Medulla oblongata (tissue), 1 donor: Measurements from ENCODE around the gene MTHFD2L.
"Not testable (repeated sequence)": the region's sequence is repeated elsewhere in the genome, so short reads cannot be mapped to it uniquely, and the experiment has no call there.

ENCODE experiments used
- DNase-seq: peaks from one replicate; pipeline ENCODE4 v3.0.0-alpha.2; 2015; ENCODE audit errors: extremely low spot score

MTHFD2L gene

GRCh38 chr4:74157561-74158465 is at the start of gene MTHFD2L:
Gene MTHFD2L, plus strand, starts transcription at chr4:74158118. Its CDS starts 21 bp downstream, at chr4:74158139.
- DNase-seq = peak; percentile 95

- no peak for DNase-seq
Observed at GRCh38 chr4:74108457-74109115, 49.3 kb upstream of the MTHFD2L start.

GRCh38 chr4:74109116-74109869 is 48.6 kb upstream of the MTHFD2L start:
- DNase-seq = no peak

GRCh38 chr4:74109870-74110605 is 47.9 kb upstream of the MTHFD2L start:
- no peak for DNase-seq

- DNase-seq = no peak
Observed at GRCh38 chr4:74110670-74111069, 47.2 kb upstream of the MTHFD2L start.

GRCh38 chr4:74111306-74111975 is 46.5 kb upstream of the MTHFD2L start:
- DNase-seq = no peak

- DNase-seq = no peak
Observed at GRCh38 chr4:74111990-74112389, 45.9 kb upstream of the MTHFD2L start.

GRCh38 chr4:74112399-74113105 is 45.4 kb upstream of the MTHFD2L start:
- DNase-seq = no peak

- no peak for DNase-seq
Observed at GRCh38 chr4:74114234-74114633, 43.7 kb upstream of the MTHFD2L start.

GRCh38 chr4:74117024-74117534 is 40.8 kb upstream of the MTHFD2L start:
- peak; percentile 91 for DNase-seq

- no peak for DNase-seq
Observed at GRCh38 chr4:74118600-74119338, 39.1 kb upstream of the MTHFD2L start.

- DNase-seq = no peak
Observed at GRCh38 chr4:74120086-74120485, 37.8 kb upstream of the MTHFD2L start.

- DNase-seq = no peak
Observed at GRCh38 chr4:74121643-74122579, 36.0 kb upstream of the MTHFD2L start.

- DNase-seq = no peak
Observed at GRCh38 chr4:74123065-74123728, 34.7 kb upstream of the MTHFD2L start.

GRCh38 chr4:74125029-74125428 is 32.9 kb upstream of the MTHFD2L start:
- no peak for DNase-seq

GRCh38 chr4:74127745-74128144 is 30.2 kb upstream of the MTHFD2L start:
- no peak for DNase-seq

- not testable (repeated sequence) for DNase-seq
Observed at GRCh38 chr4:74130843-74131242, 27.1 kb upstream of the MTHFD2L start.

- DNase-seq = not testable (repeated sequence)
Observed at GRCh38 chr4:74132188-74132587, 25.7 kb upstream of the MTHFD2L start.
